HK-2 (cell line): ENCODE data around the gene NFIB.

Source experiments
- DNase-seq: peaks from one replicate; pipeline ENCODE4 v3.0.0-alpha.2; 2018; ENCODE audit not compliant: unreplicated experiment

NFIB gene

GRCh38 chr9:14313951-14314423 is at the start of gene NFIB:
NFIB (minus strand) TSS chr9:14314141; CDS start chr9:14313511, 630 bp downstream.
- DNase-seq: peak; percentile 48

GRCh38 chr9:14362175-14362574 is 48.2 kb upstream of the NFIB start:
- no peak for DNase-seq

GRCh38 chr9:14361074-14361473 is 47.1 kb upstream of the NFIB start:
- DNase-seq: no peak

GRCh38 chr9:14358523-14358922 is 44.6 kb upstream of the NFIB start:
- no peak for DNase-seq

GRCh38 chr9:14356351-14357265 is 42.7 kb upstream of the NFIB start:
- DNase-seq: no peak

GRCh38 chr9:14354201-14354600 is 40.3 kb upstream of the NFIB start:
- no peak for DNase-seq

- peak; percentile 76 for DNase-seq
Measured at GRCh38 chr9:14353222-14354056, 39.5 kb upstream of the NFIB start.

GRCh38 chr9:14352503-14352902 is 38.6 kb upstream of the NFIB start:
- DNase-seq: no peak

GRCh38 chr9:14351221-14351836 is 37.4 kb upstream of the NFIB start:
- no peak for DNase-seq

- DNase-seq: no peak
Measured at GRCh38 chr9:14350754-14351153, 36.8 kb upstream of the NFIB start.

GRCh38 chr9:14350349-14350728 is 36.4 kb upstream of the NFIB start:
- no peak for DNase-seq

- DNase-seq: no peak
Measured at GRCh38 chr9:14349447-14350348, 35.8 kb upstream of the NFIB start.

GRCh38 chr9:14349146-14349446 is 35.2 kb upstream of the NFIB start:
- DNase-seq: no peak

GRCh38 chr9:14348373-14349145 is 34.6 kb upstream of the NFIB start:
- DNase-seq: peak; percentile 12

- DNase-seq: no peak
Measured at GRCh38 chr9:14348123-14348372, 34.1 kb upstream of the NFIB start.

- DNase-seq: peak; percentile 30
Measured at GRCh38 chr9:14347406-14348122, 33.6 kb upstream of the NFIB start.

- no peak for DNase-seq
Measured at GRCh38 chr9:14346811-14347405, 33.0 kb upstream of the NFIB start.

- DNase-seq: no peak
Measured at GRCh38 chr9:14346231-14346791, 32.4 kb upstream of the NFIB start.
